Measurements from ENCODE around the gene OLFML2A.

The OLFML2A gene

GRCh38 chr9:124768750-124769548 is 8.0 kb upstream of the OLFML2A start:
- no peak overlapping the region for H2AFZ ChIP-seq (ENCODE audit: low read depth, low read length, severe bottlenecking)
- peaks cover 7% of the 10 kb centered on the region; the same call in 1 of the 2 replicates for H3F3A ChIP-seq (ENCODE audit: insufficient read depth)
- peak overlapping the region; percentile 60 for H3K4me3 ChIP-seq (ENCODE audit: insufficient read depth, low read length, poor library complexity, severe bottlenecking)
- no peak overlapping the region for H3K27ac ChIP-seq (ENCODE audit: low read depth, low read length)
- H3K36me3 ChIP-seq (ENCODE audit: low read length): no peaks in the 10 kb centered on the region
- H3K79me2 ChIP-seq (ENCODE audit: insufficient read depth, low read length): peaks cover 31% of the 10 kb centered on the region; the same call in 1 of the 2 replicates
- peak overlapping the region; percentile 66 for H3K4me2 ChIP-seq (ENCODE audit: low read depth, low read length, poor library complexity, severe bottlenecking)
- TF ChIP-seq EZH2phosphoT487 (conservative IDR thresholded peaks at IDR 0.05; ENCODE audit: low read length) (no peak), CTCF (IDR thresholded peaks at IDR 0.05; ENCODE audit: insufficient read depth, low read length, poor library complexity, severe bottlenecking) (no peak)
- H3K9me2 ChIP-seq (replicated peaks; ENCODE audit: insufficient read depth, low read length): no peaks in the 10 kb centered on the region
- peaks cover 48% of the 10 kb centered on the region for H4K20me1 ChIP-seq (ENCODE audit: low read depth, low read length)
- peak overlapping the region; percentile 66 for H3K9ac ChIP-seq (ENCODE audit: low read length)
- no peaks in the 10 kb centered on the region for H3K9me3 ChIP-seq (ENCODE audit: insufficient read depth, low read length)
- no peaks in the 10 kb centered on the region for H3K27me3 ChIP-seq (ENCODE audit: low read length)

GRCh38 chr9:124769549-124770358 is 7.2 kb upstream of the OLFML2A start:
- Histone ChIP-seq H3F3A (ENCODE audit: insufficient read depth) (peaks cover 7% of the 10 kb centered on the region; the same call in 1 of the 2 replicates), H3K9me2 (replicated peaks; ENCODE audit: insufficient read depth, low read length) (no peaks in the 10 kb centered on the region), H3K36me3 (ENCODE audit: low read length) (no peaks in the 10 kb centered on the region), H3K4me3 (ENCODE audit: insufficient read depth, low read length, poor library complexity, severe bottlenecking) (peak overlapping the region; percentile 60), H2AFZ (ENCODE audit: low read depth, low read length, severe bottlenecking) (peak overlapping the region; percentile 17), H3K27ac (ENCODE audit: low read depth, low read length) (no peak overlapping the region), H3K4me2 (ENCODE audit: low read depth, low read length, poor library complexity, severe bottlenecking) (peak overlapping the region; percentile 66), H3K9me3 (ENCODE audit: insufficient read depth, low read length) (no peaks in the 10 kb centered on the region), H3K9ac (ENCODE audit: low read length) (peak overlapping the region; percentile 66), H3K79me2 (ENCODE audit: insufficient read depth, low read length) (peaks cover 23% of the 10 kb centered on the region; the same call in 1 of the 2 replicates), H3K27me3 (ENCODE audit: low read length) (no peaks in the 10 kb centered on the region), H4K20me1 (ENCODE audit: low read depth, low read length) (peaks cover 41% of the 10 kb centered on the region)
- TF ChIP-seq CTCF (IDR thresholded peaks at IDR 0.05; ENCODE audit: insufficient read depth, low read length, poor library complexity, severe bottlenecking) (no peak), EZH2phosphoT487 (conservative IDR thresholded peaks at IDR 0.05; ENCODE audit: low read length) (no peak)

DNA sequence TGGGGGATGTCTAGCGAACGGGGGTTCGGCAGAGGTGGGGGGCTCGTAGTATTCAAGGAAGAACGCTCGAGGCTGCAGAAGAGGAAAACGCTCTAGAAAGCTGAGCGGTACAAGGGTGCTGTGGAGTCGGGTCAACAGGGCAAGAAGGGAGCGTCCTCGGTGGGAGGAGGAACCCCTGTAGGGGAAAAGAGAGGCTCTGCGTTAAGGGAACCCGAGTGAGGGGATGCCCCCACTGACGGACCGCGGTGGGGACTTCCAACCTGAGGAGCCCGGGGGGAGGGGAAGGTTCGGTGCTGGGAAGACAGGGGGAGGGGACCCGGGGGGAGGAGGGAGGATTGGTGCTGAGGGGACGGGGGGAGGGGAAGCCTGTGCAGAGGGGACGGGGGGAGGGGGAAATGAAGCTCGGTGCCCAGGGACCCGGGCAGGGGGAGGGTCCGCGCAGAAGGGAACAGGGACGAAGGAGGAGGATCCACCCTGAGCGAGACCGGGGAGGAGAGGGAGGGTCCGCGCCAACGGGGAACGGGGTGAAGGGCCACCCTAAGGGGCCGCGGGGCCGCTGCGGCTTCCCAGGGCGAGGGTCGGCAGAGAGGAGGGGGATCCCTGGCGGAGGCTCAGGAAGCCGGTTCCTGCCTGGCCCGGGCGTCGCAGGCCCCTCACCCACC is 6.4 kb upstream of the OLFML2A start:
- H2AFZ ChIP-seq (ENCODE audit: low read depth, low read length, severe bottlenecking): peak overlapping the region; percentile 65
- H3K9me3 ChIP-seq (ENCODE audit: insufficient read depth, low read length): no peaks in the 10 kb centered on the region
- H3K36me3 ChIP-seq (ENCODE audit: low read length): no peaks in the 10 kb centered on the region
- H3K4me2 ChIP-seq (ENCODE audit: low read depth, low read length, poor library complexity, severe bottlenecking): peak overlapping the region; percentile 66
- no peaks in the 10 kb centered on the region for H3K9me2 ChIP-seq (replicated peaks; ENCODE audit: insufficient read depth, low read length)
- peak overlapping the region; percentile 60 for H3K4me3 ChIP-seq (ENCODE audit: insufficient read depth, low read length, poor library complexity, severe bottlenecking)
- H3F3A ChIP-seq (ENCODE audit: insufficient read depth): peaks cover 7% of the 10 kb centered on the region; the same call in 1 of the 2 replicates
- TF ChIP-seq CTCF (IDR thresholded peaks at IDR 0.05; ENCODE audit: insufficient read depth, low read length, poor library complexity, severe bottlenecking) (no peak), EZH2phosphoT487 (conservative IDR thresholded peaks at IDR 0.05; ENCODE audit: low read length) (no peak)
- H3K27me3 ChIP-seq (ENCODE audit: low read length): no peaks in the 10 kb centered on the region
- H4K20me1 ChIP-seq (ENCODE audit: low read depth, low read length): peaks cover 34% of the 10 kb centered on the region
- H3K27ac ChIP-seq (ENCODE audit: low read depth, low read length): no peak overlapping the region
- H3K79me2 ChIP-seq (ENCODE audit: insufficient read depth, low read length): peaks cover 18% of the 10 kb centered on the region; the same call in 1 of the 2 replicates
- peak overlapping the region; percentile 66 for H3K9ac ChIP-seq (ENCODE audit: low read length)
